ENCODE results near the gene USP40. TPM values are rescaled to one million over a fixed set of nuclear protein-coding genes. Genes with fewer than 3 reads are reported as not detected.

USP40 gene
- total and polyA plus RNA-seq, 2 donors (not counting 1 experiment from before 2014, with no cell fraction given): 19.8 to 37.0 TPM

GRCh38 chr2:233519787-233520611 is 46.6 kb downstream of the USP40 start:
- no peaks in the 10 kb centered on the region for H3K27me3 Mint-ChIP-seq
- ATAC-seq (ENCODE audit: low read depth): peak; percentile 83
- Histone ChIP-seq H3K27me3 (replicated peaks in 1 of 4; ENCODE audit: control extremely low read depth in 1 of 4, control insufficient read depth in 3 of 4, insufficient read depth in 4 of 4, low read length in 3 of 4) (no peaks in the 10 kb centered on the region), H3K4me2 (replicated peaks; ENCODE audit: low read depth, low read length, poor library complexity, severe bottlenecking) (peak overlapping the region; percentile 68), H3K9ac (ENCODE audit: low read length) (peak overlapping the region; percentile 25), H3K79me2 (ENCODE audit: control insufficient read depth, insufficient read depth, low read length) (peaks cover 2% of the 10 kb centered on the region), H3K27ac (ENCODE audit: low read length in 2 of 2) (peak overlapping the region; percentile 89 to 94), H2AFZ (ENCODE audit: insufficient read depth, low read depth, low read length, poor library complexity, severe bottlenecking) (peak overlapping the region; percentile 19), H3K4me3 (ENCODE audit: control extremely low read depth in 1 of 5, extremely low read depth in 1 of 5, insufficient read depth in 1 of 5, low read depth in 2 of 5, low read length in 4 of 5) (peak overlapping the region in 1 of 5 experiments; percentile 58), H3K36me3 (replicated peaks in 1 of 2; ENCODE audit: control extremely low read depth in 1 of 2, control insufficient read depth in 1 of 2, extremely low read depth in 1 of 2, insufficient read depth in 2 of 2, low read length in 1 of 2) (peaks cover 2 to 6% of the 10 kb centered on the region in 2 experiments), H3K9me3 (ENCODE audit: control extremely low read depth in 1 of 3, control insufficient read depth in 2 of 3, insufficient read depth in 1 of 3, low read length in 2 of 3) (no peaks in the 10 kb centered on the region), H4K20me1 (ENCODE audit: control insufficient read depth, insufficient read depth, low read length, poor library complexity, severe bottlenecking) (no peaks in the 10 kb centered on the region), H3K4me1 (ENCODE audit: control insufficient read depth in 2 of 2, insufficient read depth in 2 of 2, low read length in 2 of 2) (peaks cover 39 to 46% of the 10 kb centered on the region in 2 donors)
- H3K27ac Mint-ChIP-seq: peak overlapping the region; percentile 94
- H3K4me1 Mint-ChIP-seq: peaks cover 58% of the 10 kb centered on the region
- peaks cover 5% of the 10 kb centered on the region for H3K9me3 Mint-ChIP-seq (ENCODE audit: insufficient read depth)
- peak; percentile 56 for DNase-seq
- ChIA-PET CTCF (interaction anchor here (1.3 kb wide), 1 partner anchor 32 kb away, joined by 3 read pairs; no protein-coding TSS in a partner anchor), POLR2A (no interaction called here)
- no peak for TF ChIP-seq EZH2 (IDR thresholded peaks at IDR 0.05; ENCODE audit: borderline replicate concordance, insufficient read depth, low read depth, low read length, poor library complexity, severe bottlenecking)
- no peak for TF ChIP-seq CTCF (IDR thresholded peaks at IDR 0.05)
- no CpG with 5 or more reads among the region's 3 CpGs for WGBS (ENCODE audit: insufficient coverage)
- peak overlapping the region; percentile 63 for H3K4me3 Mint-ChIP-seq
- intact Hi-C loops (cut with micrococcal nuclease): loop anchor here (1.0 to 5.0 kb wide), 2 partner anchors 47 to 102 kb away; partner anchors contain the start of gene USP40

All from B cell (primary cell).